ENCODE measurements around the gene DUSP8. TPM values are rescaled to one million over a fixed set of nuclear protein-coding genes. Genes with fewer than 3 reads are reported as not detected.
A peak's percentile ranks its signal among the peaks of the same experiment; 100 is the strongest.

The DUSP8 gene
- total RNA-seq, result 1 to 10 TPM; 4.7 to 7.0 TPM
- polyA plus RNA-seq (2013, experiment 1 of 2), result 13.7 TPM
- 7.4 TPM for polyA plus RNA-seq (2013, experiment 2 of 2)
- long read RNA-seq, experiment 1, result 0 reads
- long read RNA-seq, experiment 2, full-length matches to known transcripts, result 15 of 24 reads
- long read RNA-seq, experiment 2, partial matches to known transcripts, result 2 of 24 reads
- long read RNA-seq, experiment 2, other reads (novel, unspliced or antisense), result 7 of 24 reads
- long read RNA-seq, experiment 3, result 0 reads
- long read RNA-seq, experiment 4, result 0 reads

- Histone ChIP-seq H3K27ac (ENCODE audit: low read depth, low read length) (no peak within 1 kb of the TSS), H3K4me3 (ENCODE audit: low read length) (peak within 1 kb of the TSS; percentile 70), H3K36me3 (ENCODE audit: control insufficient read depth, insufficient read depth, low read length) (no peaks in the 10 kb centered on the region), H3K9ac (ENCODE audit: extremely low read depth, low read length, poor library complexity, severe bottlenecking) (peak within 1 kb of the TSS; percentile 59), H3K9me3 (ENCODE audit: control insufficient read depth, low read length) (no peaks in the 10 kb centered on the region), H3K27me3 (ENCODE audit: control insufficient read depth, insufficient read depth, low read length, poor library complexity, severe bottlenecking) (peaks cover 48% of the 10 kb centered on the region), H3K4me1 (ENCODE audit: control insufficient read depth, insufficient read depth, low read length) (peaks cover 10% of the 10 kb centered on the region)
- 1 to 2% methylated on average over 9 to 123 of the region's 124 CpGs for WGBS, 2 experiments (ENCODE audit: insufficient coverage in 1 of 2, insufficient read length in 1 of 2)
- Mint-ChIP-seq H3K36me3 (ENCODE audit: low read depth) (no peaks in the 10 kb centered on the region), H3K27ac (no peak within 1 kb of the TSS), H3K4me3 (peak within 1 kb of the TSS; percentile 47), H3K4me1 (peaks cover 20% of the 10 kb centered on the region), H3K27me3 (ENCODE audit: insufficient read depth) (peaks cover 33% of the 10 kb centered on the region), H3K9me3 (no peaks in the 10 kb centered on the region)
- peak; percentile 92 for DNase-seq
- no peak for TF ChIP-seq CTCF (conservative IDR thresholded peaks at IDR 0.05)
Observed at GRCh38 chr11:1572197-1573076, at the start of gene DUSP8. DUSP8 (minus strand) TSS chr11:1572271; CDS start chr11:1565826, 6,445 bp downstream.

GRCh38 chr11:1619449-1619848 lies 47.4 kb upstream of the DUSP8 start:
- Mint-ChIP-seq H3K4me3 (no peak overlapping the region), H3K27me3 (ENCODE audit: insufficient read depth) (peaks cover 46% of the 10 kb centered on the region)

GRCh38 chr11:1618231-1618630 lies 46.2 kb upstream of the DUSP8 start:
- no peak for DNase-seq
- H3K36me3 ChIP-seq (ENCODE audit: control insufficient read depth, insufficient read depth, low read length), result no peaks in the 10 kb centered on the region
- no peak overlapping the region for H3K27ac ChIP-seq (ENCODE audit: low read depth, low read length)
- Mint-ChIP-seq H3K27me3 (ENCODE audit: insufficient read depth) (peaks cover 43% of the 10 kb centered on the region), H3K9me3 (peaks cover 20% of the 10 kb centered on the region), H3K27ac (no peak overlapping the region), H3K4me3 (no peak overlapping the region), H3K4me1 (no peaks in the 10 kb centered on the region), H3K36me3 (ENCODE audit: low read depth) (no peaks in the 10 kb centered on the region)
- no peaks in the 10 kb centered on the region for H3K4me1 ChIP-seq (ENCODE audit: control insufficient read depth, insufficient read depth, low read length)
- H3K4me3 ChIP-seq (ENCODE audit: low read length), result no peak overlapping the region
- no peak for TF ChIP-seq CTCF (conservative IDR thresholded peaks at IDR 0.05)
- peaks cover 4% of the 10 kb centered on the region for H3K27me3 ChIP-seq (ENCODE audit: control insufficient read depth, insufficient read depth, low read length, poor library complexity, severe bottlenecking)
- no peaks in the 10 kb centered on the region for H3K9me3 ChIP-seq (ENCODE audit: control insufficient read depth, low read length)
- WGBS, 2 experiments (ENCODE audit: insufficient coverage in 1 of 2, insufficient read length in 1 of 2), result 78 to 84% methylated on average over 10 of the region's 10 CpGs
- no peak overlapping the region for H3K9ac ChIP-seq (ENCODE audit: extremely low read depth, low read length, poor library complexity, severe bottlenecking)

More at GRCh38 chr11:1619449-1619848, 47.4 kb upstream of the DUSP8 start:
- peaks cover 4% of the 10 kb centered on the region for H3K27me3 ChIP-seq (ENCODE audit: control insufficient read depth, insufficient read depth, low read length, poor library complexity, severe bottlenecking)
- peaks cover 6% of the 10 kb centered on the region for H3K4me1 Mint-ChIP-seq
- no peak overlapping the region for H3K27ac ChIP-seq (ENCODE audit: low read depth, low read length)
- TF ChIP-seq CTCF (conservative IDR thresholded peaks at IDR 0.05), result no peak
- no peaks in the 10 kb centered on the region for H3K36me3 ChIP-seq (ENCODE audit: control insufficient read depth, insufficient read depth, low read length)
- no peaks in the 10 kb centered on the region for H3K9me3 ChIP-seq (ENCODE audit: control insufficient read depth, low read length)
- WGBS, 2 experiments (ENCODE audit: insufficient coverage in 1 of 2, insufficient read length in 1 of 2), result 93 to 100% methylated on average over 4 to 10 of the region's 10 CpGs
- no peaks in the 10 kb centered on the region for H3K36me3 Mint-ChIP-seq (ENCODE audit: low read depth)
- no peaks in the 10 kb centered on the region for H3K4me1 ChIP-seq (ENCODE audit: control insufficient read depth, insufficient read depth, low read length)
- no peak overlapping the region for H3K27ac Mint-ChIP-seq
- no peak overlapping the region for H3K9ac ChIP-seq (ENCODE audit: extremely low read depth, low read length, poor library complexity, severe bottlenecking)
- peaks cover 21% of the 10 kb centered on the region for H3K9me3 Mint-ChIP-seq
- DNase-seq, result no peak
- no peak overlapping the region for H3K4me3 ChIP-seq (ENCODE audit: low read length)
